Measurements from ENCODE around the gene CTDNEP1.

CTDNEP1 gene

DNA sequence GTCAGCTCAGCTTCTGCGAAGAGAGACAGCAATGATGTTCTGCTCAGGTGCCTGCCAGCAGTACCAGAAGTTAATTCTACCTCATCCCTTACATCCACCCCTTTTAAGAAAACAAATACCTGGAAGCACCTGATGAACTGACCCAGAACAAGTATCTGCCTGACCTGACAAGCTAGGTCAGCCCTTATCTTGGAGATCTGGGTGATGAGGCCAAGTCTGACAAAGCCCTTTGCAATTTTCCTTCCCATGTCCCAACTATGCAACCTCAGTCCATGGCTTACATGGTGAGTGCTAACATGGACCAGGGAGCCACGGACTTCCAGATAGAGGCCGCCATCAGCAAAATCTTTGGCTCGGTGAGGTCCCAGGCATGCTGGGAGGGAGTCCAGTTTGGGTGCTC is 28.2 kb downstream of the CTDNEP1 start:
- Histone ChIP-seq H3K4me1 (ENCODE audit: control insufficient read depth in 1 of 2, insufficient read depth in 2 of 2, low read length in 2 of 2) (peaks cover 13 to 30% of the 10 kb centered on the region in 2 donors), H3K27ac (ENCODE audit: low read length) (no peak overlapping the region)

DNA sequence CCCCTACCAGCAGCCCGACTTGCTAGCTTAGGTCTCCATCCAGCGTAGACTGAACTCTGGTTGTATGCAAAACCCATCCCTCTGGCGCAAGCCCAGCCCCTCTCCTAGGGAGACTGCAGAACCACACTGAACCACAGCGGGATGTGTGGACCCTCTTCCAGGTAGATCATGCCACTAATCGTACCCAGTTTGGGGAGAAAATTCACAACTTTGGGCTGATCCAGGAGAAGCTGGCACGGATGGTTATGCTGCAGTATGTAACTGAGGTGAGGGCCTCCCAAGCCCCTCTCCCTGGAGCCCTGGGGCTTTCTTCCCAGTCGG is 28.6 kb downstream of the CTDNEP1 start:
- peaks cover 35 to 54% of the 10 kb centered on the region in 2 donors for H3K36me3 ChIP-seq (ENCODE audit: control insufficient read depth in 1 of 2, insufficient read depth in 2 of 2, low read length in 2 of 2)
- peaks cover 13 to 34% of the 10 kb centered on the region in 2 donors for H3K4me1 ChIP-seq (ENCODE audit: control insufficient read depth in 1 of 2, insufficient read depth in 2 of 2, low read length in 2 of 2)

More for the DNA sequence above, 28.2 kb downstream of the CTDNEP1 start:
- Histone ChIP-seq H3K36me3 (ENCODE audit: control insufficient read depth in 1 of 2, insufficient read depth in 2 of 2, low read length in 2 of 2) (peaks cover 39 to 58% of the 10 kb centered on the region in 2 donors), H3K27me3 (ENCODE audit: low read depth, low read length) (no peaks in the 10 kb centered on the region), H3K9me3 (ENCODE audit: control insufficient read depth in 1 of 2, low read length in 2 of 2) (no peaks in the 10 kb centered on the region), H3K4me3 (ENCODE audit: low read depth in 1 of 2, low read length in 2 of 2) (no peak overlapping the region)

GRCh38 chr17:7222093-7222971 is 29.2 kb downstream of the CTDNEP1 start:
- H3K27ac ChIP-seq (ENCODE audit: low read length) = no peak overlapping the region
- no peak overlapping the region for H3K4me3 ChIP-seq (ENCODE audit: low read depth in 1 of 2, low read length in 2 of 2)
- H3K9me3 ChIP-seq (ENCODE audit: control insufficient read depth in 1 of 2, low read length in 2 of 2) = no peaks in the 10 kb centered on the region
- H3K36me3 ChIP-seq (ENCODE audit: control insufficient read depth in 1 of 2, insufficient read depth in 2 of 2, low read length in 2 of 2) = peaks cover 31 to 48% of the 10 kb centered on the region in 2 donors
- no peaks in the 10 kb centered on the region for H3K27me3 ChIP-seq (ENCODE audit: low read depth, low read length)
- peaks cover 13 to 39% of the 10 kb centered on the region in 2 donors for H3K4me1 ChIP-seq (ENCODE audit: control insufficient read depth in 1 of 2, insufficient read depth in 2 of 2, low read length in 2 of 2)

More for the DNA sequence above, 28.6 kb downstream of the CTDNEP1 start:
- H3K27me3 ChIP-seq (ENCODE audit: low read depth, low read length) = no peaks in the 10 kb centered on the region
- no peak overlapping the region for H3K4me3 ChIP-seq (ENCODE audit: low read depth in 1 of 2, low read length in 2 of 2)
- H3K27ac ChIP-seq (ENCODE audit: low read length) = no peak overlapping the region
- H3K9me3 ChIP-seq (ENCODE audit: control insufficient read depth in 1 of 2, low read length in 2 of 2) = no peaks in the 10 kb centered on the region

DNA sequence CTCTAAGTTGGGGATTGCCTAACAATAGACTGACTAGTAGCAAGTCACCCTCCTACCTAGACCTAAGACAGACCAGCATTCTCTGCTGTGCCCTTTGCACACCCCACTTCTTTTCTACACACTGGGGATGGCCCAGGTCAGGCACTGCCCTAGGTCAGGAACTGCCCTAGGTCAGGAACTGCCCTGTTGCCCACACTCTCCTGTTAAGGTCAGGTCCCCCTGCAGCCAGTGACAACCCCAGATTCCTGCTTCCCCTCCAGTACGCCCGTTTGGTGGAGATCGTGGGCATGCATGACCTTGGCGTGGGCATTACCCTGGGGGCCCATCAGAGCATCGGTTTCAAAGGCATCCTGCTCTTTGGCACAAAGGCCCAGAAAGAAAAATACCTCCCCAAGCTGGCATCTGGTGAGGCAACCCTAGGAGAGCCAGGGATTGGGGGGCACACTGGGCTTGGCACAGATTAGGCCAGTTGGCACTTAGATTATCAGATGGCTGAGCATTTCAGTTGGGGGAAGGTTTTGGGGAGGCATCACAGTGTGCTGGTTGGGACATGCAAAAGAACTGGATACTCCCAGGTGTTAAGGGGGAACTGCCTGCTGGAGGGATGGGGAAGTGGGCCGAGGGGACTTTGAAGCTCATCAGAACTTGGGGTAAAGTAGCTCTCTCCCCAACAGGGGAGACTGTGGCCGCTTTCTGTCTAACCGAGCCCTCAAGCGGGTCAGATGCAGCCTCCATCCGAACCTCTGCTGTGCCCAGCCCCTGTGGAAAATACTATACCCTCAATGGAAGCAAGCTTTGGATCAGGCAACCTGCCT is 30.0 kb downstream of the CTDNEP1 start:
- peaks cover 13 to 45% of the 10 kb centered on the region in 2 donors for H3K4me1 ChIP-seq (ENCODE audit: control insufficient read depth in 1 of 2, insufficient read depth in 2 of 2, low read length in 2 of 2)
- H3K36me3 ChIP-seq (ENCODE audit: control insufficient read depth in 1 of 2, insufficient read depth in 2 of 2, low read length in 2 of 2) = peaks cover 24 to 40% of the 10 kb centered on the region in 2 donors

DNA sequence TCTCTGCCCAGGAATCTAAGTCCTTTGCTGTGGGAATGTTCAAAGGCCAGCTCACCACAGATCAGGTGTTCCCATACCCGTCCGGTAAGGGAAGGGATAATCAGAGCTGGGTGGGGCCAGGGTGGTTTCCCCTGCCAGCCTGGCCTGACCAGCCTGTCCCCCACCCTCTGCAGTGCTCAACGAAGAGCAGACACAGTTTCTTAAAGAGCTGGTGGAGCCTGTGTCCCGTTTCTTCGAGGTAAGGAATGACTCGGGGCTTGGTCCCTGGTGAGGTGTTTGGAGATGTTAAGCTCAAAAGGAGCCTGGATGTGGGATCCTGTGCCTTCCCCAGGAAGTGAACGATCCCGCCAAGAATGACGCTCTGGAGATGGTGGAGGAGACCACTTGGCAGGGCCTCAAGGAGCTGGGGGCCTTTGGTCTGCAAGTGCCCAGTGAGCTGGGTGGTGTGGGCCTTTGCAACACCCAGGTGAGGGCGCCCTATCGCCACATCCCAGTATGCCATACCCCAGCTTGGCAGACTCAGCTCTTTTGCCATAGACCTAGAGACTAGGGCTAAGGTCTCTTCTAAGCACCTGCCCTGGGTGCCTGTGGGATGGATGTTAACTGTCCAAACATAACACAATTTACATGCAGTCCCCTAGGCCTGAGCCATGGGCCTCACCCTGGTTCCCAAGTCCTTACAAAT is 30.8 kb downstream of the CTDNEP1 start:
- Histone ChIP-seq H3K27ac (ENCODE audit: low read length) (peak overlapping the region; percentile 97), H3K9me3 (ENCODE audit: control insufficient read depth in 1 of 2, low read length in 2 of 2) (no peaks in the 10 kb centered on the region), H3K4me1 (ENCODE audit: control insufficient read depth in 1 of 2, insufficient read depth in 2 of 2, low read length in 2 of 2) (peaks cover 19 to 52% of the 10 kb centered on the region in 2 donors), H3K36me3 (ENCODE audit: control insufficient read depth in 1 of 2, insufficient read depth in 2 of 2, low read length in 2 of 2) (peaks cover 22 to 32% of the 10 kb centered on the region in 2 donors), H3K4me3 (ENCODE audit: low read depth in 1 of 2, low read length in 2 of 2) (peak overlapping the region; percentile 88 to 90), H3K27me3 (ENCODE audit: low read depth, low read length) (no peaks in the 10 kb centered on the region)

More for the DNA sequence above, 30.0 kb downstream of the CTDNEP1 start:
- H3K9me3 ChIP-seq (ENCODE audit: control insufficient read depth in 1 of 2, low read length in 2 of 2) = no peaks in the 10 kb centered on the region
- peak overlapping the region; percentile 42 for H3K27ac ChIP-seq (ENCODE audit: low read length)
- H3K27me3 ChIP-seq (ENCODE audit: low read depth, low read length) = no peaks in the 10 kb centered on the region
- H3K4me3 ChIP-seq (ENCODE audit: low read depth in 1 of 2, low read length in 2 of 2) = peak overlapping the region; percentile 88 to 90

- peaks cover 24 to 58% of the 10 kb centered on the region in 2 donors for H3K4me1 ChIP-seq (ENCODE audit: control insufficient read depth in 1 of 2, insufficient read depth in 2 of 2, low read length in 2 of 2)
- no peaks in the 10 kb centered on the region for H3K27me3 ChIP-seq (ENCODE audit: low read depth, low read length)
- H3K4me3 ChIP-seq (ENCODE audit: low read depth in 1 of 2, low read length in 2 of 2) = peak within 1 kb of the TSS; percentile 88 to 90
- H3K27ac ChIP-seq (ENCODE audit: low read length) = peak within 1 kb of the TSS; percentile 97
- H3K9me3 ChIP-seq (ENCODE audit: control insufficient read depth in 1 of 2, low read length in 2 of 2) = no peaks in the 10 kb centered on the region
- H3K36me3 ChIP-seq (ENCODE audit: control insufficient read depth in 1 of 2, insufficient read depth in 2 of 2, low read length in 2 of 2) = peaks cover 16 to 25% of the 10 kb centered on the region in 2 donors
Measured at GRCh38 chr17:7219812-7220592, 31.5 kb downstream of the CTDNEP1 start, which contains the start of the genes ACADVL and DLG4. ACADVL (plus strand) TSS chr17:7219938; CDS start chr17:7219985, 47 bp downstream. DLG4 (minus strand) TSS chr17:7219836.

GRCh38 chr17:7219229-7219811 is 32.2 kb downstream of the CTDNEP1 start:
- H3K4me1 ChIP-seq (ENCODE audit: control insufficient read depth in 1 of 2, insufficient read depth in 2 of 2, low read length in 2 of 2) = peaks cover 25 to 59% of the 10 kb centered on the region in 2 donors
- peaks cover 12 to 20% of the 10 kb centered on the region in 2 donors for H3K36me3 ChIP-seq (ENCODE audit: control insufficient read depth in 1 of 2, insufficient read depth in 2 of 2, low read length in 2 of 2)
- H3K9me3 ChIP-seq (ENCODE audit: control insufficient read depth in 1 of 2, low read length in 2 of 2) = no peaks in the 10 kb centered on the region
- no peaks in the 10 kb centered on the region for H3K27me3 ChIP-seq (ENCODE audit: low read depth, low read length)
- peak overlapping the region; percentile 76 for H3K27ac ChIP-seq (ENCODE audit: low read length)
- peak overlapping the region; percentile 88 to 90 for H3K4me3 ChIP-seq (ENCODE audit: low read depth in 1 of 2, low read length in 2 of 2)

GRCh38 chr17:7218758-7219157 is 32.8 kb downstream of the CTDNEP1 start:
- Histone ChIP-seq H3K9me3 (ENCODE audit: control insufficient read depth in 1 of 2, low read length in 2 of 2) (no peaks in the 10 kb centered on the region), H3K4me3 (ENCODE audit: low read depth in 1 of 2, low read length in 2 of 2) (no peak overlapping the region), H3K36me3 (ENCODE audit: control insufficient read depth in 1 of 2, insufficient read depth in 2 of 2, low read length in 2 of 2) (peaks cover 7 to 15% of the 10 kb centered on the region in 2 donors), H3K27ac (ENCODE audit: low read length) (peak overlapping the region; percentile 76), H3K27me3 (ENCODE audit: low read depth, low read length) (no peaks in the 10 kb centered on the region), H3K4me1 (ENCODE audit: control insufficient read depth in 1 of 2, insufficient read depth in 2 of 2, low read length in 2 of 2) (peaks cover 28 to 59% of the 10 kb centered on the region in 2 donors)

DNA sequence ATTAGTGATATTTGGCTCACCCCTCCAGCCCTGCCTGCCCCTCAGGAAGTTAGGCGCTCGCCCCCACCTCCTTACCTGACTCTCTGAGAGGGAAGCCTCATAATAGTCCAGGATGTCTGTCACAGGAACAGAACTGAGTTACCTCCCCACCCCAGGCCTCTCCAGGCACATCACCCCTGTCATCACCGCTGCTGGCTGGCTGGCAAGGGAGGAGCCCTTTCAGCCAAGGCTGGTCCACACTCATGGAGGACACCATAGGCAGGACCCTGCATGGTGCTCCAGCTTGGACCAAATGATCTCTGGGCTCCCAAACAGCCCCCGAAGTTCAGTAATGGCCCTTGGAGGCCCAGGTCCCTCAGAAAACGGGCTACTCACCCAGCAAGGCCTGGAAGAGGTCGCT is 33.4 kb downstream of the CTDNEP1 start:
- H3K4me3 ChIP-seq (ENCODE audit: low read depth in 1 of 2, low read length in 2 of 2) = peak overlapping the region in 1 of 2 donors; percentile 53
- peaks cover 29 to 59% of the 10 kb centered on the region in 2 donors for H3K4me1 ChIP-seq (ENCODE audit: control insufficient read depth in 1 of 2, insufficient read depth in 2 of 2, low read length in 2 of 2)
- H3K27ac ChIP-seq (ENCODE audit: low read length) = peak overlapping the region; percentile 60

More for the DNA sequence above, 33.4 kb downstream of the CTDNEP1 start:
- no peaks in the 10 kb centered on the region for H3K27me3 ChIP-seq (ENCODE audit: low read depth, low read length)
- peaks cover 1 to 9% of the 10 kb centered on the region in 2 donors for H3K36me3 ChIP-seq (ENCODE audit: control insufficient read depth in 1 of 2, insufficient read depth in 2 of 2, low read length in 2 of 2)
- H3K9me3 ChIP-seq (ENCODE audit: control insufficient read depth in 1 of 2, low read length in 2 of 2) = no peaks in the 10 kb centered on the region

Data from muscle layer of duodenum (tissue), 2 donors.